Inflammatory macrophage (primary cell): Measurements from ENCODE around the gene SLBP.

Experiments
- DNase-seq, 2 donors: peaks; one replicate each; pipeline ENCODE4 v3.0.0-alpha.2; 2020 to 2022

The SLBP gene

GRCh38 chr4:1648962-1649361, 63.2 kb downstream of the SLBP start:
- DNase-seq = no peak

- no peak for DNase-seq
Observed at GRCh38 chr4:1647432-1647831, 64.7 kb downstream of the SLBP start.

- DNase-seq = no peak
Observed at GRCh38 chr4:1646690-1647089, 65.4 kb downstream of the SLBP start.

GRCh38 chr4:1644891-1645657, 67.0 kb downstream of the SLBP start:
- DNase-seq = no peak

- no peak for DNase-seq
Observed at GRCh38 chr4:1643971-1644735, 68.0 kb downstream of the SLBP start.
